Measurements from ENCODE around the gene DYNC1I1.
"Not testable (repeated sequence)": the region's sequence is repeated elsewhere in the genome, so short reads cannot be mapped to it uniquely, and the experiment has no call there.

DYNC1I1 gene

GRCh38 chr7:95915731-95916130 lies 143.4 kb downstream of the DYNC1I1 start:
- DNase-seq: no peak

- DNase-seq: peak; percentile 90
These were observed 144.4 kb downstream of the DYNC1I1 start for GRCh38 chr7:95916573-95917297.

- DNase-seq: no peak
These were observed 145.3 kb downstream of the DYNC1I1 start for GRCh38 chr7:95917634-95918033.

GRCh38 chr7:95919556-95919955 lies 147.2 kb downstream of the DYNC1I1 start:
- no peak for DNase-seq

- peak; percentile 44 for DNase-seq
These were observed 149.2 kb downstream of the DYNC1I1 start for GRCh38 chr7:95921543-95921942.

GRCh38 chr7:95922191-95922590 lies 149.8 kb downstream of the DYNC1I1 start:
- DNase-seq: no peak

GRCh38 chr7:95925236-95925635 lies 152.9 kb downstream of the DYNC1I1 start:
- no peak for DNase-seq

GRCh38 chr7:95925971-95926370 lies 153.6 kb downstream of the DYNC1I1 start:
- no peak for DNase-seq

GRCh38 chr7:95927756-95928155 lies 155.4 kb downstream of the DYNC1I1 start:
- DNase-seq: no peak

- DNase-seq: no peak
These were observed 157.4 kb downstream of the DYNC1I1 start for GRCh38 chr7:95929710-95930280.

GRCh38 chr7:95931460-95932232 lies 159.3 kb downstream of the DYNC1I1 start:
- DNase-seq: no peak

GRCh38 chr7:95933618-95934017 lies 161.3 kb downstream of the DYNC1I1 start:
- peak; percentile 98 for DNase-seq

- DNase-seq: not testable (repeated sequence)
These were observed 172.5 kb downstream of the DYNC1I1 start for GRCh38 chr7:95944867-95945266.

- no peak for DNase-seq
These were observed 178.3 kb downstream of the DYNC1I1 start for GRCh38 chr7:95950698-95951097.

- DNase-seq: no peak
These were observed 179.2 kb downstream of the DYNC1I1 start for GRCh38 chr7:95951531-95951930.

- DNase-seq: no peak
These were observed 179.8 kb downstream of the DYNC1I1 start for GRCh38 chr7:95951997-95952795.

- DNase-seq: no peak
These were observed 180.5 kb downstream of the DYNC1I1 start for GRCh38 chr7:95952851-95953250.

GRCh38 chr7:95955748-95956147 lies 183.4 kb downstream of the DYNC1I1 start:
- DNase-seq: no peak

GRCh38 chr7:95957510-95957909 lies 185.2 kb downstream of the DYNC1I1 start:
- DNase-seq: no peak

GRCh38 chr7:95960706-95961244 lies 188.4 kb downstream of the DYNC1I1 start:
- DNase-seq: no peak

- DNase-seq: no peak
These were observed 191.2 kb downstream of the DYNC1I1 start for GRCh38 chr7:95963446-95963990.

GRCh38 chr7:95971716-95972115 lies 199.4 kb downstream of the DYNC1I1 start:
- DNase-seq: no peak

- no peak for DNase-seq
These were observed 200.2 kb downstream of the DYNC1I1 start for GRCh38 chr7:95972523-95972922.

All from DMS53 (cell line).